NCI-H1417 treated with DMSO at 0.1 percent for 48 hours (cell line): Measurements from ENCODE around the gene RALGPS1.

Experiments used
- DNase-seq: peaks from one replicate; lab custom pipeline; 2025; lab: John Stamatoyannopoulos, UW

The RALGPS1 gene

GRCh38 chr9:126904586-126904985, 10.0 kb upstream of the RALGPS1 start:
- no peak for DNase-seq

GRCh38 chr9:126906091-126906490, 8.5 kb upstream of the RALGPS1 start:
- DNase-seq, result no peak

- no peak for DNase-seq
These were observed 7.5 kb upstream of the RALGPS1 start for GRCh38 chr9:126907058-126907457.

- DNase-seq, result peak; percentile 18
These were observed 767 bp downstream of the RALGPS1 start for GRCh38 chr9:126915281-126915816.

- no peak for DNase-seq
These were observed 1.4 kb downstream of the RALGPS1 start for GRCh38 chr9:126915846-126916543.

- DNase-seq, result no peak
These were observed 2.3 kb downstream of the RALGPS1 start for GRCh38 chr9:126916909-126917308.

- no peak for DNase-seq
These were observed 4.6 kb downstream of the RALGPS1 start for GRCh38 chr9:126919193-126919592.

GRCh38 chr9:126925876-126926275, 11.3 kb downstream of the RALGPS1 start:
- no peak for DNase-seq

GRCh38 chr9:126926364-126926763, 11.8 kb downstream of the RALGPS1 start:
- no peak for DNase-seq

GRCh38 chr9:126927419-126927818, 12.8 kb downstream of the RALGPS1 start:
- DNase-seq, result peak; percentile 17

GRCh38 chr9:126932871-126933321, 18.3 kb downstream of the RALGPS1 start:
- no peak for DNase-seq

- DNase-seq, result no peak
These were observed 18.9 kb downstream of the RALGPS1 start for GRCh38 chr9:126933334-126933980.

GRCh38 chr9:126934441-126934840, 19.9 kb downstream of the RALGPS1 start:
- DNase-seq, result no peak

- no peak for DNase-seq
These were observed 21.0 kb downstream of the RALGPS1 start for GRCh38 chr9:126935630-126936029.

- no peak for DNase-seq
These were observed 22.9 kb downstream of the RALGPS1 start for GRCh38 chr9:126937444-126937843.

- no peak for DNase-seq
These were observed 23.7 kb downstream of the RALGPS1 start for GRCh38 chr9:126938327-126938726.

GRCh38 chr9:126939821-126940221, 25.2 kb downstream of the RALGPS1 start:
- DNase-seq, result no peak

GRCh38 chr9:126942399-126942798, 27.8 kb downstream of the RALGPS1 start:
- DNase-seq, result no peak

- no peak for DNase-seq
These were observed 31.1 kb downstream of the RALGPS1 start for GRCh38 chr9:126945682-126946081.

- DNase-seq, result no peak
These were observed 32.9 kb downstream of the RALGPS1 start for GRCh38 chr9:126947529-126947928.

- no peak for DNase-seq
These were observed 37.8 kb downstream of the RALGPS1 start for GRCh38 chr9:126952205-126952977.

GRCh38 chr9:126953041-126953809, 38.6 kb downstream of the RALGPS1 start:
- no peak for DNase-seq
